GM21717 (cell line): ENCODE data around the gene LAMA5.

ENCODE experiments used
- ATAC-seq: cut with Tn5 transposase; IDR thresholded peaks from one replicate; pipeline ENCODE4 v1.9.1; 2021; ENCODE audit warnings: mild to moderate bottlenecking, moderate library complexity; ENCODE audit not compliant: unreplicated experiment

The LAMA5 gene

DNA sequence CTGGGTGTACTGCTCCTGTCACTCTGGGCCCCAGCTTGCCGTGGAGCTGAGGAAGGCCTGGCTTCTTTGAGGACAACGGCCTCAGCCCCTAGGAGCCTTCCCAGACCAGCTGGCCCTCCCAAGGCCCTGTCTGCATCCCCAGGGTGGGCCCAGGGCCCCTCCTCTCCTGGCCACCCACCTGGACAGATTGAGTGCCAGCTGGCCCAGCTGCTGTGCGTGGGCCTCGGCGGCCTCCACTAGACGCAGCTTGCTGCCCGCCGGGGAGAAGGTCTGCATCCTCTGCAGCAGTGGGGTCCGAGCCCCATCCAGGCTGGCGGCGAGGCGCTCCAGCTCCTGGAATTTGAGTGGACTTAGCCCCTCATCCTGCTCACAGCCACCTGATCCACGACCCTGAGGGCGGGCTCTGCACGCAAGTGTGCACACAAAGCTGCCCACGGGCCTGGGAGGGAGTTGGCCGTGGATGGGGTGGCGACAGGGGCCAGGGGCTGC is 49.9 kb downstream of the LAMA5 start:
- ATAC-seq = no peak

DNA sequence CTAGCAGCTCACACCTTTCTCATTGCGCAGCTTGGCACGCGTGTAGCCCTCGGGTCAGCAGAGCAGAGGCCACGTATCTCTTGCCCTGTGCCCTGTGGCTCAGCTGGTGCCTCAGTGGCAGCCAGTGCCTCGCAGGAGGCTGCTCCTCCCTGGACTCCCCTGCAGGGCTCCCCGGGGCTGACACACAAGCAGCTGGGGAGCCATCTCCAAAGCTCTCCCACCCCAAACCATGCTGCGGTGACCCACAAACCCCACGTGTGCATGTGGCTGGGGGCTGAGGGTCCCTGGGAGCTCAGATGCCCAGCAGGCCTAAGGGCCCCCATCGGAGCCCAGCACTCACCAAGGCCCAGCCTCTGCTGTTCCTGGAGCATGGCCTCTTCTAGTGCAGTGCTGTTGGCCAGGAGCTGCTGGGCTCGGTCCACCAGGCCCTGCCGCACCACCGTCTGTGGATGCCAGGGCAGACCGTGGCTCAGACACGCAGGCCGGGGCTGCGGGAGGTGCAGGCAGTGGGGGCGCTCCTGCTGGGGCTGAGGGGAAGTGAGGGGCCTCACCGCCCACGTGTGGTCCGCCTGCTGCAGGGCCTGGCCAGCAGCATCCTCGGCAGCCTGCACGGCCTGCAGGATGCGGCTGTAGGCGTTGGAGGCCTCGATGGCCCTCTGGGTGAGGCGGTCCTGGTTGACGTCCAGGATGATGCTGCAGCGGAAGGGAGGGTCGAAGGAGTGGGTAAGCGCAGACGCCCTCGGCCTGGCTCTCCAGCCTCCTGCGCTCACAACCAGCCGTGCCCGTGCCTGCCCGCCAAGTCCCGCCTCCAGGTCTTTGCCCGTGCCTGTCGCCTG is 50.6 kb downstream of the LAMA5 start:
- ATAC-seq = no peak

DNA sequence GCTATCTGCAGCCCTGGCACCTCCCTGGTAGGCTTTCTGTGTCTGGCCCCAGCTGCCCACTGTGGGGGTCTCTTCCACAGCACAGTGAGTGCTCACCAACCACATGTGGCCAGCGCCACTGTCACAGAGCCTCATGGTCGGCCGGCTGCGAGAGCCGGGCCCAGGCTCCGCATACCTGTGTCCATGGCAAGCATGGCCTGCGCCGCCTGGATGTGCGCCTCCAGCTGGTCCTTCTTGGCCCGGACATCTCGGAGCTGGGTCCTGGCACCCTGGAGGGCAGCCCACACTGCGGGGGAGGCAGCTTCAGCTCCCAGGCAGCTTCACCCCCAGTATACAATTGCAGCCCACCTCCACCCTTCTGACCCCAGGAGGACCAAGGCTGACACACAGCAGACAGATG is 51.3 kb downstream of the LAMA5 start:
- no peak for ATAC-seq

GRCh38 chr20:62314711-62315302 is 52.3 kb downstream of the LAMA5 start:
- no peak for ATAC-seq

DNA sequence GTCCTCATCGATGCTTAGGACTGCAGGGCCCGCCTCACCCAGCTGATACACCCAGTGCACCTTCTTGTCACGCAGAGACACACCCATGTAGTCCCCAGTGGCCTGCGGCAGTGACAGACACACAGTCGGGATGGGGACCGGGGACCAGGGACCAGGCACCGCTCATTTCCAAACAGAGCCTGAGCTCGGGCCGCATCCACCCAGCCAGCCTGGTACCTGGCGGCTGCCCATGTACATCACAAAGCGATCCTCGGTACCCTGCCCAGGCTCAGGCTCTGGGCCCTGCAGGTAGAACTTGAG is 52.8 kb downstream of the LAMA5 start:
- ATAC-seq = no peak

DNA sequence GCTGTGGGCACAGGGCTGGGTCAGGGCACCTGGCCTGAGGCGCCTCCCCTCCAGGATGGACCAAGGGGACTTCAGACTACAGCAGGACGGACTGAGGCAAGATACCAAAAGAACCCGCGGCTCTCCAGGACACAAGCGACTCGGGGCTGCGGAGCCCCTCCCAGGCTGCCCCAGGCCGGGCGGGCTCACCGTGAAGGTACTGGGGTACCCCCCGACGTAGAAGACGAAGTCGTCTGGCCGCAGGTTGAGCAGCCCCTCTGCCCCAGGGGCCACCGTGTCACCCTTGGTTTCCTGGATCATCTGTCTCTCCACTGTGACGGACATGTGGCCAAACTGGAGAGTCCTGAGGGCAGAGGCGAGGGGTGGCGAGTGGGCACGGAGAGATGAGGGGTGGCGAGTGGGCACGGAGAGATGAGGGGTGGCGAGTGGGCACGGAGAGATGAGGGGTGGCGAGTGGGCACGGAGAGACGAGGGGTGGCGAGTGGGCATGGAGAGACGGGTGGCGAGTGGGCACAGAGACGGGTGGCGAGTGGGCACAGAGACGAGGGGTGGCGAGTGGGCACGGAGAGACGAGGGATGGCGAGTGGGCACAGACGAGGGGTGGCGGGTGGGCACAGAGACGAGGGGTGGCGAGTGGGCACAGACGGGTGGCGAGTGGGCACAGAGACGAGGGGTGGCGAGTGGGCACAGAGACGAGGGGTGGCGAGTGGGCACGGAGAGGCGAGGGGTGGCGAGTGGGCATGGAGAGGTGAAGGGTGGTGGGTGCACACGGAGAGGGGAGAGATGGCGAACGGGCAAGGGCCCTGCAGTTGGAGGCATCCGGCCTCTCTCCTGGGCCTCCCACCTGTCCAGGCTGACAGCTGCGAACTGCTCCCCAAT is 53.4 kb downstream of the LAMA5 start:
- ATAC-seq = no peak

- ATAC-seq = no peak
Measured at GRCh38 chr20:62313021-62313420, 54.1 kb downstream of the LAMA5 start.

GRCh38 chr20:62312662-62312977 is 54.5 kb downstream of the LAMA5 start:
- ATAC-seq = no peak

DNA sequence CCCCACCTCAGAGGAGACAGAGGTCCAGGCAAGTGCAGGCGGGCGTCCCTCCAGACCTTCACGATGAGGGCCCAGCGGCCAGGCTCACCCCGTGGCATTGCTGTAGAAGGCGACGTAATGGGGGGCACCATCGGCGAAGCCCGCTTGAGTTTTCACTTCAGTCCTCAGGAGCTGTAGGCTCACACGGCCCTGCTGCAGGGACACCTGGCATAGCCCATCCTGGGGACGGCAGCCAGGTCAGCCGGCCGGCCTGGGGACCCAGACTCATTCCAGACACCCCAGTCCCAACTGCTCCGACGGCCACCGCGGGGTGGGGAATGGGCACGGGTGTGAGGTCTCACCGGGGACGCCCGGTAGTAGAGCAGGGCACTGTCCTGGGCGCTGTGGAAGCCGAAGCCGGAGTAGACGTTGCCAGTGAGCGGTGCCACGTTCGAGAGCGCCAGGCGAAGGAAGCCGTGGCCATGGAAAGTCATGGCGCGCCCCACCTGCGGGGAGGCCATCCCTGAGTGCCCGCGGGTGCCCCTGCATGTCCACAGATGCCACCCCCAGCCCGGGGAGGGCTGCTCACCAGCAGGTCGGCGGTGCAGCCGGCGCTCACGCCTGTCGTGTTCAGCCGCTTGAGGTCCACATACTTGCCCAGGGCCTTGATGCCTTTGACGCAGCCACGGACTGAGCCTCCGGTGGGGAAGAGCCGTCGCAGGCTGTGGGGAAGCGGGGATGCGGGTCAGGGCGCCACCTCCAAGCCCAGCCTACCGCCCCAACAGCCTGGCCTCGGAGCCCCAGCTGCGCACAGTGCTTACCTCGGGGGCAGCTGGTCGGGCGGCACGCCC is 55.1 kb downstream of the LAMA5 start:
- ATAC-seq = no peak

DNA sequence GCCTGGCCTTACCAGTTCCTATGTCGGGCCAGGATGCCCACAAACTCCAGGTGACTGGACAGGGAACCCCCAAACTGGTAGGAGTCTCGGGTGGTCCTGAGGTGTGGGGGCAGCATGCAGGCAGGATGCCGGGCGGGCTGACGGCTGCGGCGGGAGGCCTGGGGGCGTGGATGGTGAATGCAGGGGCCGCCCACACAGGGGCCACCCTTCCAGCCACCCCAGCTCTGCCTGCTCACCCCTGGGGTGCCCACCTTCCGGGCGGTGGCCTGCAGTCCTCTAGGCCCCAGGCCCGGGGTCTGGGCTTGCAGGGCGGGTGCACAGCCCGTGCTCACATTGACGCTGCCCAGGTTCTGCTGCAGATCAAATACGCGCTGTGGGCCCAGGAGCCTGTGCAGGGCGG is 56.0 kb downstream of the LAMA5 start:
- ATAC-seq = no peak

DNA sequence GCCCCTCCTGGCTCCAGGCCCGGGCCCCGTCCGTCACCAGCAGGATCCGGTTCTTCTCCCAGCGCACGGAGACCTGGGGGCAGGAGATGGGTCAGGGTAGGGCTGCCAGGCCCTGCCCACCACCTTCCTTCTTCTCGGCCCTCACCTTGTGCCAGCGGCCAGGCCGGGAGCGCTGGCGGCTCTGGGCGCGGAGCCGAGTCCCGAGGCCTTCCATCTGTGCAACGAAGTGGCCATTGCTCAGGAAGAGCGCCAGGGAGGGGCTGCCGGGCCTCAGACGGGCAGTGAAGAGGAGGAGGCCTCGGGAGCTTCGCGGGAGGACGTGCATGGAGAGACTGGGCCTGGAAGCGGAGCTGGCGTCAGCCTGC is 56.4 kb downstream of the LAMA5 start:
- ATAC-seq = no peak

- no peak for ATAC-seq
Measured at GRCh38 chr20:62309947-62310756, 57.0 kb downstream of the LAMA5 start.

DNA sequence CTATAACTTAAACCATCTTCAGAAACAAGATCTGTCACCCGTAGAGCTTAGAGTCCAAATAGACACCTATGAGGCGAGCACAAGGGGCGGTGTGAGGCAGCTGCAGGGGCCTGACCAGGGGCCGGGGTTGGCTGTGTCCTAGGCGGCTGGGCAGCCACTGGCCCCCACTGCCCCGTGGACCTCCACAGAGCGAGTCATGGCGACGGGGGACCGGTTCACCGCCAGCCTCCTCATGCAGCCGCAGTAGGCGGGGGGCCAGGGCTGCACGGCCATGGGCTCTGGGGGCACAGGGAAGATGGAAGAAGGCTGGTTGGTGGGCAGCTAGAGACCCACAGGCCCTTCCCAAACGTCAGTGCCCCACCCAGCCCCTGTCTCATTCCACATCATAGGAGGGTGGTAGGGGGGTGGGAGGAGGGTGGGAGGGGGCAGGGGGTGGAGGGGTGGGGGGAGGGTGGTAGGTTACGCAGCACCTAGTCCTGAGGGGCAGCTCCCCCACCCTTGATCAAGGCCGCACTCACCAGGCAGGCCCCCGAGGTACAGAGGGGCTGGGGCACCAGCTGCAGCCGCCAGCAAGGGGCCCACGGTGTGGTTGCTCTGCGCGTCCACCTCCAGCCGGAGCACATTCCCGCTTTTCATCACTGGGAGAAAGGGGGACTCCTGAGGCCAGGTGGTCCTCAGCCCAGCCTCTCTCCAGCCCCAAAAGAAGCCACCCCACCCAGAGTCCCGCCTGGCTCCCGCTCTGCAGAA is 57.7 kb downstream of the LAMA5 start:
- no peak for ATAC-seq

DNA sequence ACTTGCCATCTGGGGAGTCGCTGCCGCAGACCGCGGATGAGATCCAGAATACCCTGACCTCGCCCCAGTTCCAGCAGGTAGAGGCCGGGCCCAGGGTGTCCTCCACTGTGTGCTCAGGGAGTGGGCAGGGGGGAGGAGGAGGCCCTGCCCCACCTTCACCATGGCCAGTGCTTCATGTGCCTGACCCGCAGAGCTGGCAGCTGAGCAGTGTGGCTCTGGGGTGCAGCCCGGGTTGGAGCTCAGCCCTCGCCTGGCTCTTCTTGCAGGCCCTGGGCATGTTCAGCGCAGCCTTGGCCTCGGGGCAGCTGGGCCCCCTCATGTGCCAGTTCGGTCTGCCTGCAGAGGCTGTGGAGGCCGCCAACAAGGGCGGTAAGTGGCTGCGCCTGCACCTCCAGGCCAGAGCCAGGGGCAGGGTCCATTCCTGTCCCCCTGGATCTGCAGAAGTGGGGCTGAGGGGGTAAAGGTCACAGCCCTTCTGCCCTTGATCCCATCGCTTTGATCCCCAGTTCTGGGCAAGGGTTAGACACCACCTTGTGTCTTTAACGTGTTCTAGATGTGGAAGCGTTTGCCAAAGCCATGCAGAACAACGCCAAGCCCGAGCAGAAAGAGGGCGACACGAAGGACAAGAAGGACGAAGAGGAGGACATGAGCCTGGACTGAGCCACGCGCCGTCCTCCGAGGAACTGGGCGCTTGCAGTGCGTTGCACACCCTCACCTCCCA is 58.9 kb downstream of the LAMA5 start:
- no peak for ATAC-seq

DNA sequence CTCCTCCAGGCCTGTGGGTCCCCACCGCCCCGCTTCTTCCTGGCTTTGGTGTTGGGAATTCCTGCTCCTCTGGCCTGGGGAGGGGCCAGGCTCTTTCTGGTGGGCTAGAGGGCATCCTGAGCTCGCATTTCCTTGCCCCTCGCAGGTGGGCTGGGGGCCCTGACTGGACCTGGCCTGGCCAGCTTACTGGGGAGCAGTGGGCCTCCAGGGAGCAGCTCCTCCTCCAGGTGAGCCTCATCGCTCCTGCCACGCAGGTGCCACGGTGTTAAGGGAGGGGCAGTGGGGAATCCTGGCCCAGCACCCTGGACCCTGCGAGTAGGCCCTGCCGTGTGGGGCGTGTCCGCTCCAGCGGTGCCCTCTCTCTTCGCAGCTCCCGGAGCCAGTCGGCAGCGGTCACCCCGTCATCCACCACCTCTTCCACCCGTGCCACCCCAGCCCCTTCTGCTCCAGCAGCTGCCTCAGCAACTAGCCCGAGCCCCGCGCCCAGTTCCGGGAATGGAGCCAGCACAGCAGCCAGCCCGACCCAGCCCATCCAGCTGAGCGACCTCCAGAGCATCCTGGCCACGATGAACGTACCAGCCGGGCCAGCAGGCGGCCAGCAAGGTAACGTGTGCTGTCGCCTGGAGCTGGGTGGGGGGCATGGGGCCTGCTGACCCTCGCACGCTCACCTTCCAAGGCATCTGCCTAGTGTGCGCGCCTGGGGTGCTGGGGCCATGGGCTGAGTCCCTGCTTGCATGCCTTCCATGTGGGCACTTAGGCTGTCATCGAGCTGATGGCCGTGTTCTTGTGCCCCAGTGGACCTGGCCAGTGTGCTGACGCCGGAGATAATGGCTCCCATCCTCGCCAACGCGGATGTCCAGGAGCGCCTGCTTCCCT is 59.6 kb downstream of the LAMA5 start:
- ATAC-seq = no peak

DNA sequence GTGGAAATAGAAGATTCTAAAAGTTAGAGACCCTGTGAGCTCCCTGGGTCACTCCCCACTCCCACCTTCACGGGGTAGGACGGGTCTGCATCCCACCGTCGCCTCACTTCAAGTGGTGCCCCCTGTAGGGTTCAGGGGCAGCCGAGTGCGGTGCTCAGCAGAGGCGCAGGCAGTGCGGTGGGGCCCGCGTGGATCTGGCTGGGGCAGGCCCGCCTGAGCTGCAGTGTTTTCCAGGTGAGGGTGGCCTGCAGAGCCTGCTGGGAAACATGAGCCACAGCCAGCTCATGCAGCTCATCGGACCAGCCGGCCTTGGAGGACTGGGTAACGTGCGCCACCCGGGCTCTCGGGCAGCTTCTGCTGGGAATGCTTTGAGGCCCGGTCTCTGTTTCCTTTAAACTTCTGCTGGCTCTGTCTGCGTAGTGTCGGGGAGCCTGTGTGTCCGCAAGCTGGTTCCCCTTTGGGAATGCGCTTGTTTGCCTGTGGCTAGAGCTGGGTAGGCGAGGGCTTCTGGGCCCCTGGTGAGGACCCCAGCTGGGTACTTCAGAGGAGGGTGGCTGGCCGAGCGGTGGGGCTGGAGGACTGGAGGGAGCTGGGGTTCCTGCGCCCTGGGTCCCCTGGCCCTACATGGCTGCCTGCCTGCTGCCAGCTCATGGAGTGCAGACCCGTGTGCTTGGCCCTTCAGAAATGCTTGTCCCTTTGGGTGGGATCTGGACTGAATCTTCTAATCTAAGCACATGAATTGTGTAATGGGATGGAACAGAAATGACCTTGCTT is 60.5 kb downstream of the LAMA5 start:
- ATAC-seq = no peak

GRCh38 chr20:62305765-62306413 is 61.2 kb downstream of the LAMA5 start:
- ATAC-seq = no peak
